ENCODE results near the gene MCTP2.

Gene MCTP2

GRCh38 chr15:94403331-94403730 is 172.0 kb downstream of the MCTP2 start:
- no peak for DNase-seq

- peak; percentile 6 for DNase-seq
Measured at GRCh38 chr15:94404733-94405283, 173.4 kb downstream of the MCTP2 start.

- peak; percentile 90 for DNase-seq
Measured at GRCh38 chr15:94411285-94411684, 179.9 kb downstream of the MCTP2 start.

GRCh38 chr15:94411846-94412245 is 180.5 kb downstream of the MCTP2 start:
- no peak for DNase-seq

- no peak for DNase-seq
Measured at GRCh38 chr15:94412979-94413746, 181.8 kb downstream of the MCTP2 start.

- DNase-seq: no peak
Measured at GRCh38 chr15:94414916-94415315, 183.6 kb downstream of the MCTP2 start.

- DNase-seq: no peak
Measured at GRCh38 chr15:94416267-94416666, 184.9 kb downstream of the MCTP2 start.

- no peak for DNase-seq
Measured at GRCh38 chr15:94416820-94417219, 185.5 kb downstream of the MCTP2 start.

GRCh38 chr15:94417501-94418293 is 186.3 kb downstream of the MCTP2 start:
- DNase-seq: no peak

GRCh38 chr15:94421706-94422105 is 190.3 kb downstream of the MCTP2 start:
- DNase-seq: no peak

- no peak for DNase-seq
Measured at GRCh38 chr15:94432279-94432678, 200.9 kb downstream of the MCTP2 start.

GRCh38 chr15:94439158-94439557 is 207.8 kb downstream of the MCTP2 start:
- DNase-seq: no peak

- no peak for DNase-seq
Measured at GRCh38 chr15:94441760-94442159, 210.4 kb downstream of the MCTP2 start.

- no peak for DNase-seq
Measured at GRCh38 chr15:94442480-94442879, 211.1 kb downstream of the MCTP2 start.

- no peak for DNase-seq
Measured at GRCh38 chr15:94443186-94443585, 211.8 kb downstream of the MCTP2 start.

- DNase-seq: no peak
Measured at GRCh38 chr15:94445566-94446160, 214.3 kb downstream of the MCTP2 start.

GRCh38 chr15:94446441-94446840 is 215.1 kb downstream of the MCTP2 start:
- DNase-seq: no peak

GRCh38 chr15:94451466-94451865 is 220.1 kb downstream of the MCTP2 start:
- no peak for DNase-seq

- no peak for DNase-seq
Measured at GRCh38 chr15:94453227-94453988, 222.0 kb downstream of the MCTP2 start.

GRCh38 chr15:94455297-94455696 is 223.9 kb downstream of the MCTP2 start:
- DNase-seq: no peak

- no peak for DNase-seq
Measured at GRCh38 chr15:94456226-94456625, 224.9 kb downstream of the MCTP2 start.

- no peak for DNase-seq
Measured at GRCh38 chr15:94457661-94458060, 226.3 kb downstream of the MCTP2 start.

GRCh38 chr15:94460624-94461023 is 229.3 kb downstream of the MCTP2 start:
- no peak for DNase-seq
